Subcutaneous abdominal adipose tissue (tissue), 5 donors: ENCODE results near the gene BLOC1S5.
A peak's percentile ranks its signal among the peaks of the same experiment; 100 is the strongest.

Source experiments
- H3K27ac ChIP-seq: one replicate; pipeline ENCODE4 v1.7.0; 2013; ENCODE audit warnings: low read depth, mild to moderate bottlenecking, inconsistent platforms, low read length, moderate library complexity
- H3K27me3 ChIP-seq, 5 donors: one replicate each; pipeline ENCODE4 v1.7.0; 2013; ENCODE audit warnings: low read length in 5 of 5, inconsistent platforms in 1 of 5; ENCODE audit not compliant: control insufficient read depth in 5 of 5, insufficient read depth in 4 of 5
- H3K36me3 ChIP-seq, 5 donors: one replicate each; pipeline ENCODE4 v1.7.0; 2013; ENCODE audit warnings: low read length in 5 of 5; ENCODE audit not compliant: control insufficient read depth in 5 of 5, insufficient read depth in 5 of 5
- H3K4me1 ChIP-seq, 5 donors: one replicate each; pipeline ENCODE4 v1.7.0; 2013; ENCODE audit warnings: low read length in 5 of 5, mild to moderate bottlenecking in 3 of 5, moderate library complexity in 1 of 5; ENCODE audit not compliant: control insufficient read depth in 5 of 5, insufficient read depth in 5 of 5
- H3K4me3 ChIP-seq, 5 donors: one replicate each; pipeline ENCODE4 v1.7.0; 2013; ENCODE audit warnings: low read length in 5 of 5, low read depth in 1 of 5
- H3K9ac ChIP-seq, 5 donors: one replicate each; pipeline ENCODE4 v1.7.0; 2013; ENCODE audit warnings: low read length in 5 of 5, mild to moderate bottlenecking in 4 of 5, moderate library complexity in 3 of 5
- H3K9me3 ChIP-seq, 5 donors: one replicate each; pipeline ENCODE4 v1.7.0; 2013; ENCODE audit warnings: low read length in 5 of 5; ENCODE audit not compliant: control insufficient read depth in 5 of 5
- donor health status: healthy.
- donor health status: healthy.
- donor health status: healthy.
- donor health status: healthy.
- donor health status: healthy.

The BLOC1S5 gene

DNA sequence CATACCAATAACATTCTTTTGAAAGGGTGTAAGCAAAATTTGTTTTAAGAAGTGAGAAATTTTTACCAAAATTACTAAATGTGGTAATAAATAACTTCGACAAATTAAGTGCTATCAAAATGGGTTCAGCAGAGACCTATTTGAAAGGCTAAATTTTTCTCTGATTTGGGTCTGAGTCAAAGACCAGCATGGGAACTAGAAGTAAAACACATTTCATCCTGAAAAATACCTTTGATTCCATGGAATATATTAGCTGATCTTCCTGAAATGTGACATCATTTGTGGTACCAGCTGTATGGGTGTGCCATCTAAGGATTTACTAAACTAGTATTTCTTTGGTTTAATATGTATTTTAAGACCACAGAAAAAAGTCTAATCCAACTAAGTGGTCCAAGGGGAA lies 63.6 kb downstream of the BLOC1S5 start:
- Histone ChIP-seq H3K27me3 (no peaks in the 10 kb centered on the region), H3K9me3 (no peaks in the 10 kb centered on the region), H3K4me3 (no peak overlapping the region), H3K4me1 (peaks cover 3 to 16% (median 14%) of the 10 kb centered on the region in 5 donors), H3K9ac (no peak overlapping the region), H3K36me3 (no peaks in the 10 kb centered on the region), H3K27ac (no peak overlapping the region)

DNA sequence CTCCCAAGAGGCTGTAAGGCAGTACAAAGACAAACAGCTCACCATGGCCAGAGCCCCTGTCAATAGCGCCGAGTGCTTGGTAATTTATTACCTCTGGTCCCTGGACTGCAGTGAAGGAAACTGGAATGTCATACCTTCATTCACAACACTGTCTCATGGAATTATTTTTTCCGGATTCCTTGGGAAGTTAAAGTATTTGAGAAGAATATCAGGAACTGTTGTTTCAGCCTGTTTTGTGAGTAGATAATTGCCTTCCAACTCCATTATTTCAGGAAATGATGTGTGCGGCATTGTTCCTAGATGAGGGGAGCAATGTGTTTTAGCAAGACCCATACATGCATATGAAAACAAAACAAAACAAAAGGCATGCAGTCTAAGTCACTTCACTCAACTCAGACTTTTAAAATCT lies 64.0 kb downstream of the BLOC1S5 start:
- H3K27ac ChIP-seq = no peak overlapping the region
- no peak overlapping the region for H3K9ac ChIP-seq
- no peaks in the 10 kb centered on the region for H3K9me3 ChIP-seq
- H3K36me3 ChIP-seq = no peaks in the 10 kb centered on the region
- H3K4me3 ChIP-seq = no peak overlapping the region
- H3K4me1 ChIP-seq = peaks cover 3 to 16% (median 14%) of the 10 kb centered on the region in 5 donors
- no peaks in the 10 kb centered on the region for H3K27me3 ChIP-seq

DNA sequence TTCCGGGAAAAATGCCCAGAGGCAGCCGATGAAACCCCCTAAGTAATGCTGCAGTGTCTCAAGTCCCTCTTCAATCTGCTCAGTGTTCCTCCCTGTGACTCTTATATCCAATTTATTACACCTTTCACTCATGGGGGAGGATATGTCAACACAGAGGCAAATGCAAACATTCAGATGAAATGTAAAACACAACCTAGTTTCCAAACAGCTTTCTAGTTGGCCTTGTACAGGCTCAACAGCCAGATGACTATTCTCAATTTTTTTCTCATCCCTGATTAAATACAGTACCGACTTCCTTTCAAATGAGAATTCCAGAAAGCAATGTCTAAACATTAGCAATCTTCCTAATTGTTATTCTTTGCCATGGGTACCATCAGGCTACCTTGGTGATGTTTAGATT lies 65.0 kb downstream of the BLOC1S5 start:
- H3K4me1 ChIP-seq = peaks cover 3 to 16% (median 14%) of the 10 kb centered on the region in 5 donors
- H3K9ac ChIP-seq = no peak overlapping the region
- no peaks in the 10 kb centered on the region for H3K9me3 ChIP-seq
- no peak overlapping the region for H3K4me3 ChIP-seq
- H3K27ac ChIP-seq = no peak overlapping the region
- H3K36me3 ChIP-seq = no peaks in the 10 kb centered on the region
- H3K27me3 ChIP-seq = no peaks in the 10 kb centered on the region

DNA sequence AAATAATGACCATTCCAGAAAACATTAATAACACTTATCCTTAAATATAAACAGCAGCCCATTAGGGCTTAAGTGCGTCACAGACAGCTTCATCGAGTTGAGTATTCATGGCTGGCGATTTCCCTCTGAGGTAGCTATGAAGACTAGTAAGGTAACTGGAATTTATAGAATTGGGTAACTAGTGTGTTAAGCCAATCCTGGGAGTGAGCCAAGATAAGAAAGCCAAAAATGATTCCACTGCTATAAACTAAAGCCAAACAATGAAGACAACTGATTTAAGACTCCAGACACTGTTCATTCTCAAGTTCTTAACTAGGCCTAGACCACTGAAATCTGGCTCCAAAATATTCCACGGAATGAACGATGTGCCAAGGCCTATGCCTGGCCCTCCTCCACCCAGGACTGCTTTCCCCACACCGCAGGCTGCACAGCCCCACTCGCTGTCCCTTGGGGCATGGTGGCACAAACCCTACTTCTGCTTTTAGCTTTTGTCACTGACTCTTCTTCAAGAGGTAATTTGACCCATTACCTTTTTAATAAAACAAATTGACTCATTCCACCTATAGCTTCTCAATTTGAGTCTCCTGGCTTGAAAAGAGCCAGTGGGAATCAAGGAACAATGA lies 66.0 kb downstream of the BLOC1S5 start:
- Histone ChIP-seq H3K27ac (no peak overlapping the region), H3K9ac (no peak overlapping the region), H3K27me3 (no peaks in the 10 kb centered on the region), H3K9me3 (peaks cover 0 to 3% (median 0%) of the 10 kb centered on the region in 5 donors), H3K36me3 (no peaks in the 10 kb centered on the region), H3K4me1 (peaks cover 3 to 16% (median 14%) of the 10 kb centered on the region in 5 donors), H3K4me3 (no peak overlapping the region)

DNA sequence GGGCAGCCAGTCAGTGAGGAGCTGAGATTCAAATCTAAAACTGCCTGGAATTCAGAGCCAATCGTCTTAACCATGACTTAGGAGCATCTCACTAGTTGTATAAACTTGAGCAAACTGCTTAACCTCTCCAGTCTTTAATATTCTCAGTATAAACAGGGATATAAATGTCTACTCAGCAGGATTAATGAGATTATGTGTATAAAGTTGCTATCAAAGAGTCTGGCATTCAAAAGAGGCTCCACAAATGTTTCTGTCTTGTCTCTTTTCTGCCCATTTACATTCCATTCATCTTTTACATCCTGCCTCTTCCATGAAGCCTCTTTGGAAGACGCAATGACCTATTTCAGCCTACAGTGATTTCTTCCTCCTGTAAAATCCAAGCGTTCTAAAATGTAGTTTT lies 66.9 kb downstream of the BLOC1S5 start:
- H3K9me3 ChIP-seq = peaks cover 0 to 3% (median 0%) of the 10 kb centered on the region in 5 donors
- H3K27ac ChIP-seq = no peak overlapping the region
- no peaks in the 10 kb centered on the region for H3K36me3 ChIP-seq
- H3K27me3 ChIP-seq = no peaks in the 10 kb centered on the region
- H3K9ac ChIP-seq = no peak overlapping the region
- no peak overlapping the region for H3K4me3 ChIP-seq
- H3K4me1 ChIP-seq = peaks cover 4 to 21% (median 14%) of the 10 kb centered on the region in 5 donors

DNA sequence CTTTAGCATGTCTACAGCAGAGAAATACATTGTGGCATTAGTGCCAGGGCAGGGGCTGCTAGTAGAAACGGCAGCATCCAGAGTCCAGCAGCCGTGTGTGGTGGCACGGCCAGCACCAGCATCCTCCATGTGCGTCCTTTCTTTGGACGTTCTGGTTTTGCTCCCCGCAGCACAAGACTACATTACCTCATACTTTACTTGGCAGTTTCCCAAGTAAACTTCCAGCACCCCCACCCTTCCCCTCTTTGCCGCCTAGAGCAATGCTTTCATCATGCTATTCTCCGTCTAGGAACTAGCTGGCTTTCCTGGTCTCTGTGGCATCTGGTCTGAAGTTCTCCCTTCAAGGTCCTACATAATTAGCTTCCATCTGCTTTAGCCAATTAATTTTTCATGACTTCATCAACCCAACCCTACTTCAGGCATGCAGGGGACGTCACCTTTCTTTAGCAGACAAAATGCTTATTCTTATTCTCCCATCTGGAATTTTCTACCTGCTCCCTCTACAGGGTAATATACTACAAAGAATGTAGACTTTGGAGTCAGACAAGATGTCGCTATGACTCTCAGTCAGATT lies 67.6 kb downstream of the BLOC1S5 start:
- peaks cover 0 to 3% (median 0%) of the 10 kb centered on the region in 5 donors for H3K9me3 ChIP-seq
- H3K4me1 ChIP-seq = peaks cover 4 to 28% (median 15%) of the 10 kb centered on the region in 5 donors
- no peak overlapping the region for H3K4me3 ChIP-seq
- H3K9ac ChIP-seq = no peak overlapping the region
- H3K27ac ChIP-seq = no peak overlapping the region
- H3K27me3 ChIP-seq = no peaks in the 10 kb centered on the region
- no peaks in the 10 kb centered on the region for H3K36me3 ChIP-seq

DNA sequence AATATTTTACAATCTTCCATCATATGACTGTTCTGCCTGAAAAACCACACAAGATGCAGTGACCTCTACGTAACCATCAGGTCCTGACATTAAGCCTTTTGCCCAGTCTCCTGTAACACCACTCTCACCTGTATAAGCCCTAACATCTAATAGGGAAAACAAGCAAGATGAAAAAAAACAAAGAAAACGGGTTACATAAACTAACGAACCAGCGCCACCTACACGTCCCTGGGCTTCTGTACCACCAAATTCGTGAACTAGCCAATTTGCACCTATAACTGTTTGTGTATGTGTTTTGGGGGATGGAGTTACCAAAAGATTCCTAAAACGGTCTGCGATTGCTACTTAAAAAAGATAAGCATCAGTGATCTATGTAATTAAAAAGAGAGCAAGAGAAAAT lies 70.2 kb downstream of the BLOC1S5 start:
- H3K4me1 ChIP-seq = peaks cover 4 to 22% (median 15%) of the 10 kb centered on the region in 5 donors
- H3K9me3 ChIP-seq = peaks cover 0 to 3% (median 0%) of the 10 kb centered on the region in 5 donors
- H3K9ac ChIP-seq = no peak overlapping the region
- no peaks in the 10 kb centered on the region for H3K36me3 ChIP-seq
- H3K27me3 ChIP-seq = no peaks in the 10 kb centered on the region
- no peak overlapping the region for H3K4me3 ChIP-seq
- H3K27ac ChIP-seq = no peak overlapping the region

DNA sequence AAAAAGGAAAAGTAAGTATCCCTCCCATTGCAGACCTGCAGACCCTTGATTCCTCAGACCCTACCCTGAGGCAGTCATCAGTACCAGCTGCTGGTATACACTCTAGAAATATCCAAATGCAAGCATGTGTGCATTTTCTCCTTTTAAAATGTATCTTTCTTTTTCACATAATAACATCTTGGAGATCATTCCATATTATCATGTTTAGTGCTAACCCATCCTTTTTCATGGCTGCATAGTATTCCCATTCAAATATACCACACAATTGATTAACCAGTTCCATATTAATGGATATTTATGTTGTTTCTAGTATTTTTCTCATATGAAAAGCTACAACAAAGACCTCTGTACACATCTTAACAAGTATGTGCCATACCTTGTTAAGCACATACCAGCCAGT lies 70.8 kb downstream of the BLOC1S5 start:
- no peak overlapping the region for H3K9ac ChIP-seq
- H3K27ac ChIP-seq = no peak overlapping the region
- no peaks in the 10 kb centered on the region for H3K27me3 ChIP-seq
- peaks cover 0 to 3% (median 0%) of the 10 kb centered on the region in 5 donors for H3K9me3 ChIP-seq
- H3K36me3 ChIP-seq = no peaks in the 10 kb centered on the region
- peaks cover 4 to 21% (median 12%) of the 10 kb centered on the region in 5 donors for H3K4me1 ChIP-seq
- no peak overlapping the region for H3K4me3 ChIP-seq

DNA sequence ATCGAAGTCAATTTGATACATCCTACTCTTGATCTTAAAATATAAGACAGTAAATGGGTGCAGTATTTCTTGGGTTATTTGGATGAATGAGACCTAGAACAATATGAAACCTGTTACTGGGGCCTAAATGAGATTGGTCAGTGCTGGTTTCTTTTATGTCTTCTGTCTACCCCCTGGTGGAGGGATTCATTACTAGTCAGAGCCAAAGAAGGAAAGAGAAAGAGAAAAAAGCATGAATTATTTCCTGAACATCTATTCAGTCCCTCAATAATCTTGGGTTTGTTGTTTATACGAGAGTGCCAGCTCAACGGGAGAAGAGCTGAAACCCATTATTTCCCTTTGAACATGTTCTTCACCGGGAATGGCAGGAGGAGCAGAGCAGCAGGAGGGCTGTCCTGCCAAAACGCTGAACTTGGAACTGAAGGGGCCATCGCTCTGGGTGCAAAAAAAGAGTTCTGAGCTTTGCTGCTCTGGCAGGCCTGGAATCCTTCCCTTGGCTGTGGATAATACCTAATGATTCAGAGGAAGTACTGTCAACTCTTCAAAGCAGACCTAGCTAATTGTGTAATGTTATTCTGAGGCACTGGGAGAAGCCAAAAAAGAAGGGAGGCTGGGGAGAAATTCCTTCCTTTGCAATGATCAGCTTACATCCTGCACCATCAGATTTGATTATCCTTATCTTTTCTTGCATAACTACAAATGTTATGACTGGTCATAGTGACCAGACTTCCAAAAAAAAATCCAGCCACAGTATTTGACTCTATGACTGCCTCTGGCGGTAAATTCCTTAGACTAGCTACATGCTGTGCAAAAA lies 72.0 kb downstream of the BLOC1S5 start:
- Histone ChIP-seq H3K9me3 (peaks cover 0 to 3% (median 0%) of the 10 kb centered on the region in 5 donors), H3K4me3 (no peak overlapping the region), H3K9ac (peak overlapping the region in 1 of 5 donors; percentile 5)

DNA sequence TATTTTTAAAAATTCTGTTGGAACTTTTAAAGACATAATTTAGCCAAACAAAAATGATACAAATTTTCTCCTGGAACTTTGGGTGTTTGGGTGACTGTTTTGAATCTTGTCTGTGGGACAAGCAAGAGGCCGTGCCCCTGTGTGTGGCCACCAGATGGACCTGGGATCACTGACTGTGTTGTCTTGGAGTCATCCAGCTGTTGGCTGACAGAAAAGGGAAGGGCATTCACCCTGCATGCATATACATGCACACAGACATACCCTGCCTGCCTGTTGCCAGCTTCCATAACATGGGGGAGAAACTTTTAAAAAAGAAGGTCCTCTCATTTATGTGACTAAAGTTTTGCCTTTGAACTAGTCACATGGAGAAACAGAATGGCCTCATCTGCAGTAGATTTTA lies 72.7 kb downstream of the BLOC1S5 start:
- no peak overlapping the region for H3K27ac ChIP-seq
- H3K27me3 ChIP-seq = no peaks in the 10 kb centered on the region
- peak overlapping the region in 1 of 5 donors; percentile 5 for H3K9ac ChIP-seq
- no peaks in the 10 kb centered on the region for H3K36me3 ChIP-seq
- peaks cover 2 to 15% (median 4%) of the 10 kb centered on the region in 5 donors for H3K4me1 ChIP-seq
- peaks cover 0 to 3% (median 0%) of the 10 kb centered on the region in 5 donors for H3K9me3 ChIP-seq
- H3K4me3 ChIP-seq = no peak overlapping the region

More for the DNA sequence above, 72.0 kb downstream of the BLOC1S5 start:
- peaks cover 2 to 19% (median 7%) of the 10 kb centered on the region in 5 donors for H3K4me1 ChIP-seq
- no peaks in the 10 kb centered on the region for H3K36me3 ChIP-seq
- no peaks in the 10 kb centered on the region for H3K27me3 ChIP-seq
- H3K27ac ChIP-seq = no peak overlapping the region
